GF-D8 (cell line): ENCODE measurements around the gene EVI5.
"Not testable (repeated sequence)": the region's sequence is repeated elsewhere in the genome, so short reads cannot be mapped to it uniquely, and the experiment has no call there.

Source experiments
- DNase-seq: peaks from one replicate; lab custom pipeline; 2025; lab: John Stamatoyannopoulos, UW

EVI5 gene

GRCh38 chr1:92572520-92572919 is 212.4 kb downstream of the EVI5 start:
- DNase-seq, result no peak

GRCh38 chr1:92571578-92571977 is 213.3 kb downstream of the EVI5 start:
- DNase-seq, result no peak

GRCh38 chr1:92567211-92567868 is 217.6 kb downstream of the EVI5 start:
- DNase-seq, result no peak

DNA sequence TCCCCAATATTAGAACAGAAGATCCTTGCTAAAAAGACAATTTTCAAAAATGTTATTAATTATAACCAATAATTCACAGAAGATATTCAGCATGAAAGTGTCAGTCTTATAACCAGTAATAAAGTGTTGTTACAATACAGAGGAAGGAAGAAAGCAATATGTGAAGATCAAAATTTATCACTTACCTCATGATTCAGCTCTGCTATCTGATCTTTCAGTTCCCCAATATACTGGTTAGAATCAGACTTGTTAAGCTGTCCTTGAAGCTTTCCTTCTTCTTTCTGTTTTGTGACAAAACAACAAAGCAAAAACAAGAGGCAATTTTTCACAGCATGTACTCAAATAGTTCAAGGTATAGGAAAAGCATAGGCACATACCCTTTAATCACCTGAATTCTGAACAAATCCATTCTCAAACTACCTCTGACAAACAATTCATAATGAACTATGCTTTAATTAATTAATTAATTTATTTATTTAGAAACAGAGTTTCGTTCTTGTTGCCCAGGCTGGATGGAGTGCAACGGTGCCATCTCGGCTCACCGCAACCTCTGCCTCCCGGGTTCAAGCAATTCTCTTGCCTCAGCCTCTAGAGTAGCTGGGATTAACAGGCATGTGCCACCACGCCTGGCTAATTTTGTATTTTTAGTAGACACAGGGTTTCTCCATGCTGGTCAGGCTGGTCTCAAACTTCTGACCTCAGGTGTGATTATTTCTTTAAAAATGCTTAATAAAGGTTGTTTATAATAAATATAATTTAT is 221.3 kb downstream of the EVI5 start:
- DNase-seq, result peak; percentile 32

GRCh38 chr1:92556350-92556749 is 228.6 kb downstream of the EVI5 start:
- no peak for DNase-seq

GRCh38 chr1:92554216-92554615 is 230.7 kb downstream of the EVI5 start:
- no peak for DNase-seq

- no peak for DNase-seq
Measured at GRCh38 chr1:92551916-92552315, 233.0 kb downstream of the EVI5 start.

DNA sequence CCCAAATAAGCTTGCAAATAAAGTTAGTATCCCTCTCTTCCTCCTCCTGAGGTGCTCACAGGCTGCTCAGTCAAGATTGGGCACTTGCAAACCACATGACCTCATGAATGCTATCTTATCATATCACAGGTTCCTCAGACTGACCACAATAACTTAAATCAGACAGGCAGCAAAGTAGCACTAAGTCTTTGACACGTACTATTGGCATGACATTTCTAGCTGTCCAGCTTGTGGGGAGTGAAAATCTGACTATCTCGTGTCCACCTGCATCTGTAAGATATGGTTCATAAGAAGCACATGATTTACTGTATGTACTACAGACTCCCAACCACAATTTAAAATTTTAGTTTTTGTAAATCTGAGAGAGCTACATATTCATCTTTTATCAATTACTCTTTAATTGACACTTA is 240.1 kb downstream of the EVI5 start:
- peak; percentile 96 for DNase-seq

GRCh38 chr1:92543131-92544055 is 241.5 kb downstream of the EVI5 start:
- peak; percentile 96 for DNase-seq

GRCh38 chr1:92538413-92539061 is 246.4 kb downstream of the EVI5 start:
- no peak for DNase-seq

DNA sequence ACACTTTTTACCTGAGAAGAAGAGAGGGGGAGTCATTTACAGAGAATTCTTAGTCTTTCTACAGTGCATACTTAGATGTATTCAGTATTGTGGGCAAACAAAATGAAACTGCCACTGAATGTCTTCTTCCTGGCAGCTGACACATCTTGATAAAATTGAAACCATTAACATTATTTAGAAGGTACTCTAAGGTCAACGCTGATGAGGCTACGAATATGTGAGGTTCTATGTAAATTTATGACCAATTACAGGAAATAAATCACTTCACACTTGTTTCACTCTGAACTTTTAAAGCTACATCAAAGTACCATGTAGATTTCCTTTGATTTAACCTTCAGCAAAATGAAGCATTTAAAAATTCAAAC is 246.9 kb downstream of the EVI5 start:
- no peak for DNase-seq

- DNase-seq, result peak; percentile 39
Measured at GRCh38 chr1:92536980-92537884, 247.7 kb downstream of the EVI5 start.

DNA sequence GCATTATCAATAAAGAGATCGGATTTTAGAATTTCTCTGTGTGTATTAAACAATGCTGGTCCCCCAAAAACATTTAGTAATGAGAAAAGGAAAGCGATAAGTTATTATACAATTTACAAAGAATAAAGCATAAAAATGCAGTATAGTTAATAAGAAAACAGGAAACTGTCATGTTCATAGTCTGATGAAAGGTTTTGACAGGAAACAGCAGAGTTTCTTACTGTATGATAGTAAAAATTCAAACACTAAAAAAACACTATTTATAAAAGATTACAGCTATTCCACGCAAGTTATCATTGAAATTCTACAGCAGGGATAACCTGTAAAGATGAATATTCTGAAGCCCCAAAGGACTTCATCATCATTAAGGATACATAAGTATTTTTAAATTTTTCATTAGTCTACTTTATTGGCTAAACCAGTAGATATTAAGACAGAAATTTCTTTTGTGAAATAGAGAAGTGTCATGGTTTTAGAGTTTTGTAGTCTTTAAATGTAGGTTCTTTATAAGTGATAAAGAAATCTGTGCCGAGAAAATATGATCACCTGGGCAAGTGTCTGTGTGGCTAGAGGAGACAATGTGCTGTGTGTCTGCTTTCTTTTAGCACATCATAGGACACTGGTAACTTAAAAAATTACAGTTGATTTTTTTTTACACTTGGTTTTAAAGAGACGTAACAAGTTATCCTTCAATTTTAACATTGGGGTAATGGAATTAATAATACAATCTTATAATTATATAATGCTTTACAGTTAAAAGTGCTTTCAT is 248.5 kb downstream of the EVI5 start:
- DNase-seq, result no peak

- DNase-seq, result not testable (repeated sequence)
Measured at GRCh38 chr1:92532371-92532770, 252.5 kb downstream of the EVI5 start.

- DNase-seq, result not testable (repeated sequence)
Measured at GRCh38 chr1:92531939-92532338, 253.0 kb downstream of the EVI5 start.

- DNase-seq, result no peak
Measured at GRCh38 chr1:92527670-92528069, 257.2 kb downstream of the EVI5 start.

DNA sequence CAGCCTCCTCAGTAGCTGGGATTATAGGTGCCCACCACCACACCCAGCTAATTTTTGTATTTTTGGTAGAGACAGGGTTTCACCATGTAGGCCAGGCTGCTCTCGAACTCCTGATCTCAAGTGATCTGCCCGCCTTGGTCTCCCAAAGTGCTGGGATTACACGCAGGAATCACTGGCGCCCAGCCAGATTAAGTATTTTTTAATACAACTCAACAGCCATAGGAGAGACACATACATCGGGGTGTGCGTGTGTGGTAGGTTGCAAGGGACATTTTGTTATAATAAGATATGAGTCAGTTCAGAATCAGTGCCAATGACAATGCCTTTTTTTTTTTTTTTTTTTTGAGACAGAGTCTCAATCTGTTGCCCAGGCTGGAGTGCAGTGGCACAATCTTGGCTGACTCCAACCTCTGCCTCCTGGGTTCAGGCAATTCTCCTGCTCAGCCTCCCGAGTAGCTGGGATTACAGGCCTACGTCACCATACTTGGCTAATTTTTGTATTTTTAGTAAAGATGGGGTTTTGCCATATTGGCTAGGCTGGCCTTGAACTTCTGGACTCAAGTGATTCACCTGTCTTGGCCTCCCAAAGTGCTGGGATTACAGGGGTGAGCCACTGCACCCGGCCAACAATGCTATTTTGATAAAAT is 259.8 kb downstream of the EVI5 start:
- DNase-seq, result not testable (repeated sequence)

- no peak for DNase-seq
Measured at GRCh38 chr1:92519043-92519442, 265.9 kb downstream of the EVI5 start.

- DNase-seq, result peak; percentile 28
Measured at GRCh38 chr1:92516574-92516973, 268.3 kb downstream of the EVI5 start.

- peak; percentile 91 for DNase-seq
Measured at GRCh38 chr1:92515796-92516201, 269.1 kb downstream of the EVI5 start.
